ENCODE data around the gene DQX1.
A peak's percentile ranks its signal among the peaks of the same experiment; 100 is the strongest.

Gene DQX1

DNA sequence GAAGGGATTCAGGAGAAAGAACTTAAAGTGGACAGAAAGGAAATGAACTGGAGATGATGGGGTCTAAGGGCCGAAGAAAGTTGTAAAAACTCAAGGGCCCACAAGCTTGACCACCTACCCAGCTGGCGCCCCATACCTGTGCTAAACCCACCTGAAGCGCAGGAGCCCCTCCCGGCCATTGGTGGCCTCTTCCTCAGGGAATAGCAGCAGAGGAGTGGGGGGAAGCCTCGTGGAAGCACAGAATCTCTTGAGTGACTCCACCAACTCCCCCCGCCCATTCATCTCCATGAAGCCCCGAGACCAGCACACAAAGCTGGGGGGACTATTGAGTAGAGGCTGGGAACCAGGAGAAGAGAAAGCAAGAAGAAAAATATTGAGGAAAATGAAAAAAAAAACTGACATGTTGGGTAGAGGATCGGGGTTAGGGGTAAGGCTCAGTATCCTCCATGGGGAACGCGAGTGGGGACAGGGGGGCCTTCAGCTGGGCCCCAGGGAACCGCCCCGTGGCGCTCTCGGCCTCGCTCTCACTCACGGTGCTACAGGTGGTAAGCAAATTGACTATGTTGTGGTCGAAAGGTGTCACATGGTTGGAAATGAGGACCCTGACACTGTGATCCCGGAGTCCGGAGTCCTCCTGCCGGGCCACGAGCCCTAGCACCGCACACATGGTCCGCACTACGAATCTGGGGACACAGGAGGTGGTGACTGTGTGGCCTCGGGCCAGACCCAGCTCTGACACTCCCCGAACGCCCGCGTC, 2.7 kb upstream of the DQX1 start:
- H3K9me3 ChIP-seq (ENCODE audit: control insufficient read depth, insufficient read depth, low read depth, low read length), result no peaks in the 10 kb centered on the region
- CTCF ChIA-PET, result interaction anchor here (0.6 to 1.5 kb wide), 7 partner anchors 9 to 60 kb away, joined by 3 to 11 read pairs (median 3); partner anchors contain the start of genes CCDC142 and TTC31
- TF ChIP-seq ZNF404 (tag by site-specific recombination; IDR thresholded peaks at IDR 0.05) (no peak), ZBTB7A (tag by site-specific recombination; IDR thresholded peaks at IDR 0.05; ENCODE audit: low read depth) (0 out of 2 replicates have a peak, but pooled peaks have one; percentile 20), SCRT2 (tag by site-specific recombination; IDR thresholded peaks at IDR 0.05) (peak; percentile 95), SCRT1 (tag by site-specific recombination; IDR thresholded peaks at IDR 0.05; ENCODE audit: borderline replicate concordance) (peak; percentile 46; the same call in 1 of the 2 replicates), GLIS2 (tag by site-specific recombination; IDR thresholded peaks at IDR 0.05) (0 out of 2 replicates have a peak, but pooled peaks have one; percentile 18), HOXC10 (CRISPR knock-in tag; IDR thresholded peaks at IDR 0.05) (0 out of 2 replicates have a peak, but pooled peaks have one; percentile 31)
- POLR2A ChIA-PET, result interaction anchor here (0.6 to 2.4 kb wide), 12 partner anchors 8 to 77 kb away, joined by 3 to 18 read pairs (median 7); partner anchors contain the start of genes CCDC142, MRPL53, PCGF1 and TTC31
- peaks cover 7 to 66% of the 10 kb centered on the region in 2 experiments; a peak in 1 of 3 replicates for H3K36me3 ChIP-seq (ENCODE audit: control insufficient read depth in 2 of 2, insufficient read depth in 1 of 2, low read length in 2 of 2)
- peak overlapping the region; percentile 72 for H3K27ac ChIP-seq (ENCODE audit: extremely low read depth, low read depth, low read length)
- no peaks in the 10 kb centered on the region; the same call in 1 of the 2 replicates for H3K4me1 ChIP-seq (ENCODE audit: control insufficient read depth, insufficient read depth, low read length)
- H3K4me3 ChIP-seq (ENCODE audit: low read depth, low read length), result peak overlapping the region; percentile 57

GRCh38 chr2:74527741-74528140, 1.7 kb upstream of the DQX1 start:
- no peak for TF ChIP-seq ZBTB21 (tag by site-specific recombination; IDR thresholded peaks at IDR 0.05)
- TF ChIP-seq ZNF292 (tag by site-specific recombination; IDR thresholded peaks at IDR 0.05; ENCODE audit: borderline replicate concordance, low read depth), result no peak
- TF ChIP-seq SCRT2 (tag by site-specific recombination; IDR thresholded peaks at IDR 0.05), result peak; percentile 78
- TF ChIP-seq SCRT1 (tag by site-specific recombination; IDR thresholded peaks at IDR 0.05; ENCODE audit: borderline replicate concordance), result peak; percentile 31; the same call in 1 of the 2 replicates
- peaks cover 7 to 56% of the 10 kb centered on the region in 2 experiments; a peak in 1 of 3 replicates for H3K36me3 ChIP-seq (ENCODE audit: control insufficient read depth in 2 of 2, insufficient read depth in 1 of 2, low read length in 2 of 2)
- no peaks in the 10 kb centered on the region for H3K9me3 ChIP-seq (ENCODE audit: control insufficient read depth, insufficient read depth, low read depth, low read length)
- no peak overlapping the region for H3K27ac ChIP-seq (ENCODE audit: extremely low read depth, low read depth, low read length)
- POLR2A ChIA-PET, result interaction anchor here (1.9 to 2.5 kb wide), 2 partner anchors 21 to 24 kb away, joined by 5 to 12 read pairs; no protein-coding TSS in a partner anchor
- no peak overlapping the region for H3K4me3 ChIP-seq (ENCODE audit: low read depth, low read length)
- CTCF ChIA-PET, result no interaction called here
- H3K4me1 ChIP-seq (ENCODE audit: control insufficient read depth, insufficient read depth, low read length), result no peaks in the 10 kb centered on the region; the same call in 1 of the 2 replicates

- Histone ChIP-seq H3K4me3 (ENCODE audit: low read depth, low read length) (no peak overlapping the region), H3K9me3 (ENCODE audit: control insufficient read depth, insufficient read depth, low read depth, low read length) (no peaks in the 10 kb centered on the region), H3K27ac (ENCODE audit: extremely low read depth, low read depth, low read length) (no peak overlapping the region), H3K36me3 (ENCODE audit: control insufficient read depth in 2 of 2, insufficient read depth in 1 of 2, low read length in 2 of 2) (peaks cover 7 to 46% of the 10 kb centered on the region in 2 experiments; a peak in 1 of 3 replicates), H3K4me1 (ENCODE audit: control insufficient read depth, insufficient read depth, low read length) (no peaks in the 10 kb centered on the region; the same call in 1 of the 2 replicates)
- ChIA-PET POLR2A (interaction anchor here (1.3 to 2.5 kb wide), 4 partner anchors 18 to 44 kb away, joined by 5 to 12 read pairs (median 6); partner anchors contain the start of genes CCDC142, PCGF1 and TTC31), CTCF (interaction anchor here (1.3 kb wide), 1 partner anchor 21 kb away, joined by 5 read pairs; no protein-coding TSS in a partner anchor)
- TF ChIP-seq TRIM28 (IDR thresholded peaks at IDR 0.05; ENCODE audit: borderline replicate concordance, low read length) (peak; percentile 72; the same call in 1 of the 2 replicates), GLI4 (tag by site-specific recombination; IDR thresholded peaks at IDR 0.05) (no peak)
Measured at GRCh38 chr2:74526649-74527230, 709 bp upstream of the DQX1 start.

DNA sequence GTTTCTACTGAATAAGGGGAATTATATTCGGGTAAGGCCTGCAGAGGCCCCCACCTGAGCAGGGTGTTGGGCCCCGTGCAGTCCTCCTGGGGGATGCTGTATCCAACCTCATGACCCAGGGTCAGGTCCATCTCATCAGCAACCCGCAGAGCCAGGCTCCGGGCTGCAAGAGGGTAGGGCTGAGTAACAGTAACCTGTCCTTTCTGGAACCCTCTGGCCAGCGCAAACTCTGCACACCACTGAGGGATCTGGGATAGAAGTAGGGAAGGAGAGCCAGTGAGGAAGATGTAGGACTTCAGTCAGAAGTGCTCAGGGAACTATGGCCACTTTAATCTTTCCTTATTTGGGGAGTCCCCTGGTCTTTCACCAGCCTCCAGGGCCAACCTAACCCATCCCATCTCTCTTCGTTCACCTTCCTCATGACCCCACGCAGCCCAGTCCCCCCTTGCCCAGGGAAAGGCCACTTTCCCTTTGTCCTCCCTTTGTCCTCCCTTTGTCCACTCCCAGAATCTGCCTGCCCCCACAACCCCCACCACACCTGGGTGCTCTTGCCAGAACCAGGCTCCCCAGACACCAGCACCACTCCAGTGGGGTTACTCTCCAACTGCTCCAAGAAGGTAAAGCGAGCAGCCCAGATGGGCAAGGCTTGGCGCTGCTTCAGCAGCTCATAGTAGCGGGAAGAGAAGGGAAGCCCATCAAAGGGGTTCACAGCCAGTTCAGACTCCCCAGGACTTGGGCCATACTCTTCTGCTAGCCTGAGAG, 895 bp downstream of the DQX1 start:
- ChIA-PET CTCF (interaction anchor here (1.3 kb wide), 1 partner anchor 19 kb away, joined by 5 read pairs; no protein-coding TSS in a partner anchor), POLR2A (interaction anchor here (1.0 to 1.4 kb wide), 3 partner anchors 17 to 51 kb away, joined by 5 to 9 read pairs (median 6); partner anchors contain the start of genes CCDC142, PCGF1 and TTC31)
- Histone ChIP-seq H3K9me3 (ENCODE audit: control insufficient read depth, insufficient read depth, low read depth, low read length) (no peaks in the 10 kb centered on the region), H3K4me3 (ENCODE audit: low read depth, low read length) (no peak overlapping the region), H3K36me3 (ENCODE audit: control insufficient read depth in 2 of 2, insufficient read depth in 1 of 2, low read length in 2 of 2) (peaks cover 7 to 36% of the 10 kb centered on the region in 2 experiments; a peak in 1 of 3 replicates), H3K4me1 (ENCODE audit: control insufficient read depth, insufficient read depth, low read length) (no peaks in the 10 kb centered on the region; the same call in 1 of the 2 replicates), H3K27ac (ENCODE audit: extremely low read depth, low read depth, low read length) (no peak overlapping the region)
- no peak for TF ChIP-seq PRDM10 (tag by site-specific recombination; IDR thresholded peaks at IDR 0.05)
- TF ChIP-seq ZNF701 (tag by site-specific recombination; IDR thresholded peaks at IDR 0.05), result no peak
- TF ChIP-seq ZNF514 (tag by site-specific recombination; IDR thresholded peaks at IDR 0.05), result no peak
- no peak for TF ChIP-seq ZNF155 (tag by site-specific recombination; IDR thresholded peaks at IDR 0.05)
- no peak for TF ChIP-seq ZBTB10 (tag by site-specific recombination; IDR thresholded peaks at IDR 0.05)
- no peak for TF ChIP-seq ZNF580 (tag by site-specific recombination; IDR thresholded peaks at IDR 0.05)
